ENCODE measurements around the gene MAP2K7. TPM values are rescaled to one million over a fixed set of nuclear protein-coding genes. Genes with fewer than 3 reads are reported as not detected.
"Not testable (repeated sequence)": the region's sequence is repeated elsewhere in the genome, so short reads cannot be mapped to it uniquely, and the experiment has no call there.

Gene MAP2K7
- total and polyA plus RNA-seq, 11 donors: 11.6 to 35.5 (median 23.5) TPM

- Histone ChIP-seq H3K36me3 (peaks cover 0 to 10% (median 0%) of the 10 kb centered on the region in 9 donors), H3K4me3 (no peak overlapping the region), H3K4me1 (peaks cover 0 to 12% (median 5%) of the 10 kb centered on the region in 12 donors), H3K27ac (no peak overlapping the region), H3K27me3 (no peaks in the 10 kb centered on the region), H3K9me3 (no peaks in the 10 kb centered on the region)
- intact Hi-C loops (cut with DNase I): loop anchor here in 1 of 10 donors (5.0 kb wide), 1 partner anchor 34 kb away; no protein-coding TSS in a partner anchor
- ATAC-seq (no peak), DNase-seq (no peak)
- TF ChIP-seq CTCF (IDR thresholded peaks at IDR 0.05) (no peak), POLR2A (IDR thresholded peaks at IDR 0.05) (no peak)
- 80 to 83% (median 82%) methylated on average over 7 of the region's 7 CpGs for WGBS, 4 donors
Measured at GRCh38 chr19:7953576-7953975, 49.9 kb downstream of the MAP2K7 start.

- intact Hi-C loops (cut with DNase I): loop anchor here in 1 of 10 donors (5.0 kb wide), 1 partner anchor 302 kb away; no protein-coding TSS in a partner anchor
Measured at GRCh38 chr19:7955696-7956095, 52.0 kb downstream of the MAP2K7 start.

GRCh38 chr19:7959211-7959610, 55.5 kb downstream of the MAP2K7 start:
- intact Hi-C loops (cut with DNase I): loop anchor here in 1 of 10 donors (5.0 kb wide), 1 partner anchor 298 kb away; no protein-coding TSS in a partner anchor
- Histone ChIP-seq H3K36me3 (peaks cover 0 to 54% (median 47%) of the 10 kb centered on the region in 9 donors), H3K4me3 (no peak overlapping the region), H3K4me1 (no peaks in the 10 kb centered on the region), H3K27me3 (no peaks in the 10 kb centered on the region), H3K27ac (no peak overlapping the region), H3K9me3 (no peaks in the 10 kb centered on the region)
- DNase-seq (no peak), ATAC-seq (no peak)
- TF ChIP-seq CTCF (IDR thresholded peaks at IDR 0.05) (no peak), POLR2A (IDR thresholded peaks at IDR 0.05) (no peak)
- 67 to 78% (median 72%) methylated on average over 6 of the region's 6 CpGs for WGBS, 4 donors

More at GRCh38 chr19:7955696-7956095, 52.0 kb downstream of the MAP2K7 start:
- TF ChIP-seq CTCF (IDR thresholded peaks at IDR 0.05): no peak
- no peak for TF ChIP-seq POLR2A (IDR thresholded peaks at IDR 0.05)
- DNase-seq: peak in 1 of 5 donors; percentile 46
- peaks cover 0 to 19% (median 12%) of the 10 kb centered on the region in 9 donors for H3K36me3 ChIP-seq
- peaks cover 0 to 12% (median 5%) of the 10 kb centered on the region in 12 donors for H3K4me1 ChIP-seq
- no peaks in the 10 kb centered on the region for H3K27me3 ChIP-seq
- ATAC-seq: no peak
- H3K4me3 ChIP-seq: no peak overlapping the region
- no peaks in the 10 kb centered on the region for H3K9me3 ChIP-seq
- WGBS, 4 donors: 90 to 93% (median 91%) methylated on average over 11 of the region's 11 CpGs
- no peak overlapping the region for H3K27ac ChIP-seq

GRCh38 chr19:7961082-7961481, 57.4 kb downstream of the MAP2K7 start:
- peaks cover 0 to 73% (median 66%) of the 10 kb centered on the region in 9 donors for H3K36me3 ChIP-seq
- not testable (repeated sequence) for H3K9me3 ChIP-seq, H3K4me1 ChIP-seq, H3K4me3 ChIP-seq, H3K27me3 ChIP-seq, ATAC-seq, H3K27ac ChIP-seq, DNase-seq
- intact Hi-C loops (cut with DNase I): loop anchor here in 1 of 10 donors (10.0 kb wide), 1 partner anchor 184 kb away; the partner anchor contains the start of gene FBN3
- WGBS, 4 donors: 90 to 94% (median 92%) methylated on average over 4 of the region's 4 CpGs
